Erythroblast (primary cell): Measurements from ENCODE around the gene CD7.

Experiments
- GATA1 ChIP-seq: IDR thresholded peaks from 2 replicates; pipeline ENCODE4 v1.6.1; 2011; ENCODE audit warnings: low read depth, mild to moderate bottlenecking, control low read depth, low read length, moderate library complexity
- POLR2A ChIP-seq: IDR thresholded peaks from 2 replicates; pipeline ENCODE4 v1.6.1; 2011; ENCODE audit warnings: mild to moderate bottlenecking, low read length

DNA sequence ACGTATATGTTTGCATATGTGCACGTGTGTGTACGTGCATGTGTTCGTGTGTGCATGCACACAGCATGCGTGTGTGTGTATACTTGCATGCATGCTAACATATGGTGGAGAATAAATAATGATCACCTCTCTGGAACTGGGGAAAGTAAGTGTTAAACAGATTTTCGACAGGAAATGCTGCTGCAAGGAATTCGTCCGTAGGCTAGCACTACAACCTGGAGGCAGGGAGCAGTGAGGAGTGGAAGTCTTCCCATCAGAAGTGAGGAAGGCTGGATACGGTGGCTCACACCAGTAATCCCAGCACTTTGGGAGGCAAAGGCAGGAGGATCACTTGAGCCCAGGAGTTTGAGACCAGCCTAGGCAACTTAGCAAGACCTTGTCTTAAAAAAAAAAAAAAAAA, 39.1 kb downstream of the CD7 start:
- TF ChIP-seq POLR2A (no peak), GATA1 (no peak)
